ENCODE results near the gene DIAPH3. TPM values are rescaled to one million over a fixed set of nuclear protein-coding genes. Genes with fewer than 3 reads are reported as not detected.

The DIAPH3 gene
- 62.3 and 65.7 TPM in 2 replicates for total RNA-seq (2021)
- percentile 95 among the genes with signal in this experiment for Bru-seq, nascent RNA
- percentile 85 among the genes with signal in this experiment for BruChase-seq, experiment 1, labeled RNA remaining after a 2-hour chase
- percentile 73 among the genes with signal in this experiment for BruChase-seq, experiment 2, labeled RNA remaining after a 6-hour chase
- long read RNA-seq, full-length matches to known transcripts = 62 of 142 reads
- long read RNA-seq, partial matches to known transcripts = 46 of 142 reads
- long read RNA-seq, other reads (novel, unspliced or antisense) = 34 of 142 reads

- intact Hi-C loops (cut with micrococcal nuclease; ENCODE audit: unreplicated experiment) = loop anchor here (5.0 kb wide), 3 partner anchors 61 to 269 kb away; no protein-coding TSS in a partner anchor
Observed at GRCh38 chr13:60163478-60164233, at the start of gene DIAPH3. TSS of gene DIAPH3 (minus strand) at chr13:60163928. CDS start at chr13:60163766, 162 bp downstream.

DNA sequence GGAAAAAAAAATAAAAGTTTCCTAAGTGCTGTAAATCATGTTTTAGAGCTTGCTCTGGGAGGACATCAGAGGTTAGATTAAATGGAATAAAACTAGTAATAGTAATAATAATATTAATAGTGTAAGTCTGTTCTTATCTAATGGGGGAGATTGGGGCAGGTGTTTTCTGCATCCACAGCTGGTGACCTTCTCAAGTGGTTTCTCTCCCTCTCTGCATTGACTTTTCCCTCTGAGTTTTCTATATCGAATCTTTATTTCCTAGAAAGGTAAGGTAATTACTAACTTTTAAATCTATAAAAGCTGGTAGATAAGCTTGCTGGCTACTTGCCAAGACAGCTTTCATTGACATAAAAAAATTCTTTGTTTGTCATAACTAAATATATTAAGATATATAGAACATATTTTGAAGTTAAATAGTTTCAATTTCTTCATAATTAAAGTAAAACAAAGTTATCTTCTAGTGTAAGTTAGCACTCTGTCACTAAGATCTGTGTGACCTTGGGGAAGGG is 49.6 kb upstream of the DIAPH3 start:
- no TSS peak for BruUV-seq (replicated peaks)
- Histone ChIP-seq H3K4me3 (ENCODE audit: low read depth, low read length, poor library complexity, severe bottlenecking) (no peak overlapping the region), H3K27ac (ENCODE audit: low read depth, low read length, poor library complexity, severe bottlenecking) (no peak overlapping the region), H3K9me3 (ENCODE audit: low read depth, low read length, poor library complexity, severe bottlenecking) (no peaks in the 10 kb centered on the region), H3K27me3 (replicated peaks; ENCODE audit: insufficient read depth, low read depth, low read length, poor library complexity) (no peaks in the 10 kb centered on the region), H3K4me1 (ENCODE audit: insufficient read depth, low read length, poor library complexity, severe bottlenecking) (peaks cover 9% of the 10 kb centered on the region), H3K36me3 (ENCODE audit: insufficient read depth, low read length, poor library complexity, severe bottlenecking) (no peaks in the 10 kb centered on the region)
- CTCF ChIA-PET = no interaction called here
- TF ChIP-seq EZH2 (IDR thresholded peaks at IDR 0.05; ENCODE audit: borderline replicate concordance, low read depth, low read length, poor library complexity, severe bottlenecking) = no peak
- TF ChIP-seq, protein P1, sequence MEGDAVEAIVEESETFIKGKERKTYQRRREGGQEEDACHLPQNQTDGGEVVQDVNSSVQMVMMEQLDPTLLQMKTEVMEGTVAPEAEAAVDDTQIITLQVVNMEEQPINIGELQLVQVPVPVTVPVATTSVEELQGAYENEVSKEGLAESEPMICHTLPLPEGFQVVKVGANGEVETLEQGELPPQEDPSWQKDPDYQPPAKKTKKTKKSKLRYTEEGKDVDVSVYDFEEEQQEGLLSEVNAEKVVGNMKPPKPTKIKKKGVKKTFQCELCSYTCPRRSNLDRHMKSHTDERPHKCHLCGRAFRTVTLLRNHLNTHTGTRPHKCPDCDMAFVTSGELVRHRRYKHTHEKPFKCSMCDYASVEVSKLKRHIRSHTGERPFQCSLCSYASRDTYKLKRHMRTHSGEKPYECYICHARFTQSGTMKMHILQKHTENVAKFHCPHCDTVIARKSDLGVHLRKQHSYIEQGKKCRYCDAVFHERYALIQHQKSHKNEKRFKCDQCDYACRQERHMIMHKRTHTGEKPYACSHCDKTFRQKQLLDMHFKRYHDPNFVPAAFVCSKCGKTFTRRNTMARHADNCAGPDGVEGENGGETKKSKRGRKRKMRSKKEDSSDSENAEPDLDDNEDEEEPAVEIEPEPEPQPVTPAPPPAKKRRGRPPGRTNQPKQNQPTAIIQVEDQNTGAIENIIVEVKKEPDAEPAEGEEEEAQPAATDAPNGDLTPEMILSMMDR (conservative IDR thresholded peaks at IDR 0.05; ENCODE audit: low read depth, low read length) = no peak
- intact Hi-C loops (cut with micrococcal nuclease; ENCODE audit: unreplicated experiment) = no loop called here
- DNase-seq (ENCODE audit: low spot score) = no peak
- POLR2A ChIA-PET (ENCODE audit: low non-redundant PET) = no interaction called here

More at GRCh38 chr13:60163478-60164233, at the start of gene DIAPH3:
- TSS peak; percentile 54 for BruUV-seq (replicated peaks)
- ChIA-PET POLR2A (ENCODE audit: low non-redundant PET) (interaction anchor here (0.6 kb wide), 1 partner anchor 213 kb away, joined by 3 read pairs; no protein-coding TSS in a partner anchor), CTCF (no interaction called here)
- Histone ChIP-seq H3K4me3 (ENCODE audit: low read depth, low read length, poor library complexity, severe bottlenecking) (peak within 1 kb of the TSS; percentile 79), H3K27me3 (replicated peaks; ENCODE audit: insufficient read depth, low read depth, low read length, poor library complexity) (no peaks in the 10 kb centered on the region), H3K4me1 (ENCODE audit: insufficient read depth, low read length, poor library complexity, severe bottlenecking) (peaks cover 17% of the 10 kb centered on the region), H3K27ac (ENCODE audit: low read depth, low read length, poor library complexity, severe bottlenecking) (peak within 1 kb of the TSS; percentile 84), H3K9me3 (ENCODE audit: low read depth, low read length, poor library complexity, severe bottlenecking) (no peaks in the 10 kb centered on the region), H3K36me3 (ENCODE audit: insufficient read depth, low read length, poor library complexity, severe bottlenecking) (peaks cover 17% of the 10 kb centered on the region)
- TF ChIP-seq, protein P1 (conservative IDR thresholded peaks at IDR 0.05; ENCODE audit: low read depth, low read length) = no peak
- no peak for TF ChIP-seq EZH2 (IDR thresholded peaks at IDR 0.05; ENCODE audit: borderline replicate concordance, low read depth, low read length, poor library complexity, severe bottlenecking)
- peak; percentile 97 for DNase-seq (ENCODE audit: low spot score)

DNA sequence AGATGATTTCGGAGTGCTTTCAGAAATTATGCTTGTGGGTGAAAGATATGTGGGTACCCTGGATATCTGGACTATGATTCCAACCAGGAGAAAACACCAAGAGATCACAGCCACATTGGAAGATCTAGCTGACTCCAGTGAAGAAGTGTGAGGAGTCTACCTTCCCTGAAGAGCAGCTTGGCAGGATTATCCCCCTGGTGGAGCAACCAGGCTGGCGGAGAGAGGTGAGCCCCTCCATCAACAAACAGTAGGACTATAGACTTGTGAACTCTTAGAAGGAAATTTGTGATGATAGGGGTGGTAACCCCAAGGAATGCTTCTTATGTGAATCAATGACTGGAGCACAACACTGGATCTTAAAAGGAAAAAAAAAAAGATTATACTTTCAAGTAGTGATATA is 47.8 kb upstream of the DIAPH3 start:
- no peaks in the 10 kb centered on the region for H3K9me3 ChIP-seq (ENCODE audit: low read depth, low read length, poor library complexity, severe bottlenecking)
- intact Hi-C loops (cut with micrococcal nuclease; ENCODE audit: unreplicated experiment) = no loop called here
- BruUV-seq (replicated peaks) = no TSS peak
- CTCF ChIA-PET = no interaction called here
- H3K4me3 ChIP-seq (ENCODE audit: low read depth, low read length, poor library complexity, severe bottlenecking) = no peak overlapping the region
- H3K36me3 ChIP-seq (ENCODE audit: insufficient read depth, low read length, poor library complexity, severe bottlenecking) = no peaks in the 10 kb centered on the region
- no peaks in the 10 kb centered on the region for H3K27me3 ChIP-seq (replicated peaks; ENCODE audit: insufficient read depth, low read depth, low read length, poor library complexity)
- no peak for DNase-seq (ENCODE audit: low spot score)
- H3K27ac ChIP-seq (ENCODE audit: low read depth, low read length, poor library complexity, severe bottlenecking) = no peak overlapping the region
- H3K4me1 ChIP-seq (ENCODE audit: insufficient read depth, low read length, poor library complexity, severe bottlenecking) = peaks cover 9% of the 10 kb centered on the region
- POLR2A ChIA-PET (ENCODE audit: low non-redundant PET) = no interaction called here
- TF ChIP-seq EZH2 (IDR thresholded peaks at IDR 0.05; ENCODE audit: borderline replicate concordance, low read depth, low read length, poor library complexity, severe bottlenecking) = no peak
- TF ChIP-seq, protein P1 (conservative IDR thresholded peaks at IDR 0.05; ENCODE audit: low read depth, low read length) = no peak

Data from A673 (cell line).